GM21723 (cell line): ENCODE data around the gene DIP2A.
"Not testable (repeated sequence)": the region's sequence is repeated elsewhere in the genome, so short reads cannot be mapped to it uniquely, and the experiment has no call there.

Experiments used
- ATAC-seq: cut with Tn5 transposase; IDR thresholded peaks from one replicate; pipeline ENCODE4 v1.9.1; 2021; ENCODE audit warnings: mild to moderate bottlenecking, moderate library complexity; ENCODE audit not compliant: unreplicated experiment

Gene DIP2A

GRCh38 chr21:46424621-46425020 lies 34.1 kb upstream of the DIP2A start:
- ATAC-seq = no peak

GRCh38 chr21:46425041-46425440 lies 33.6 kb upstream of the DIP2A start:
- ATAC-seq = no peak

GRCh38 chr21:46425571-46425970 lies 33.1 kb upstream of the DIP2A start:
- no peak for ATAC-seq

GRCh38 chr21:46426313-46427046 lies 32.2 kb upstream of the DIP2A start:
- ATAC-seq = no peak

- ATAC-seq = no peak
Observed at GRCh38 chr21:46427516-46427915, 31.2 kb upstream of the DIP2A start.

GRCh38 chr21:46428286-46428685 lies 30.4 kb upstream of the DIP2A start:
- no peak for ATAC-seq

GRCh38 chr21:46428987-46429710 lies 29.5 kb upstream of the DIP2A start:
- no peak for ATAC-seq

GRCh38 chr21:46429754-46430681 lies 28.7 kb upstream of the DIP2A start:
- ATAC-seq = no peak

GRCh38 chr21:46431448-46431847 lies 27.2 kb upstream of the DIP2A start:
- no peak for ATAC-seq

GRCh38 chr21:46431884-46432488 lies 26.7 kb upstream of the DIP2A start:
- ATAC-seq = no peak

GRCh38 chr21:46433116-46433515 lies 25.6 kb upstream of the DIP2A start:
- ATAC-seq = not testable (repeated sequence)

GRCh38 chr21:46434322-46434958 lies 24.3 kb upstream of the DIP2A start:
- ATAC-seq = no peak

GRCh38 chr21:46435786-46436227 lies 22.9 kb upstream of the DIP2A start:
- ATAC-seq = no peak

- no peak for ATAC-seq
Observed at GRCh38 chr21:46436621-46437020, 22.1 kb upstream of the DIP2A start.

- ATAC-seq = no peak
Observed at GRCh38 chr21:46437096-46437498, 21.6 kb upstream of the DIP2A start.

GRCh38 chr21:46437511-46437910 lies 21.2 kb upstream of the DIP2A start:
- ATAC-seq = no peak

- ATAC-seq = no peak
Observed at GRCh38 chr21:46438241-46438640, 20.4 kb upstream of the DIP2A start.

GRCh38 chr21:46439906-46440305 lies 18.8 kb upstream of the DIP2A start:
- no peak for ATAC-seq

- no peak for ATAC-seq
Observed at GRCh38 chr21:46441331-46441730, 17.4 kb upstream of the DIP2A start.

GRCh38 chr21:46441961-46442498 lies 16.7 kb upstream of the DIP2A start:
- ATAC-seq = no peak
